Epidermal melanocyte (primary cell): ENCODE measurements around the gene RFTN1.

Experiments used
- DNase-seq: peaks from one replicate; pipeline ENCODE4 v3.0.0; 2011; ENCODE audit warnings: low spot score; ENCODE audit not compliant: insufficient read length

Gene RFTN1

DNA sequence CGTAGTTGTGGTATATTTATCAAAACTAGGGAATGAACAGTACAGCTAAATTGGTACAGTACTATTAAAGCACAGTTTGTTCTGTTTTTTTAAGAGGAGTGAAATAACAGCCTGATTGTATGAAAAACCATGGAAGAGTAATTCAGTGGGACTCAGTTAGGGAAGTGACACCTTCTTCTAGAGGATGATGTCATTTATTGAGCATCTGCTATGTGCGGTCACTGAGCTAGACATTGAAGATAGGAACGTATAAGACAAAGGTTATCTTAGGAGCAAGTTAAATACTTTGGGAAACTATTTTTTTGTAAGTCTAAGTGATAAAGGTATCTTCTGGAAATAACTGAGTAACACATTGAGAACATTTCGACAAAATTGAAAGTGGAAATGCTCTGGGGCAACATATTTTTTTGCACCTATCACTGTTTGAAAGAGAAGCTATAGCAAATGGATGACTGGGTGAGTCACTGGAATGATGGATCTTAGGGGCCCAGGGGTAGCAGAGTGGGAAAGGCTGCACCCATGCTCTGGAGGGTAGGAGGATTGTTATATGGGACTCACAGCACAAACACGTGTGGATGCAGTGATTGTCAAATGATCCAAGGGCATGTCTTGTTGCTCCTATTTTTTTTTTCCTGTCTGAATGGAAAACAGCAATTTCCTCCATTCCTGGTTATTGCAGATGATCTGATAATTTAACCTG is 205.5 kb downstream of the RFTN1 start:
- DNase-seq, result no peak

DNA sequence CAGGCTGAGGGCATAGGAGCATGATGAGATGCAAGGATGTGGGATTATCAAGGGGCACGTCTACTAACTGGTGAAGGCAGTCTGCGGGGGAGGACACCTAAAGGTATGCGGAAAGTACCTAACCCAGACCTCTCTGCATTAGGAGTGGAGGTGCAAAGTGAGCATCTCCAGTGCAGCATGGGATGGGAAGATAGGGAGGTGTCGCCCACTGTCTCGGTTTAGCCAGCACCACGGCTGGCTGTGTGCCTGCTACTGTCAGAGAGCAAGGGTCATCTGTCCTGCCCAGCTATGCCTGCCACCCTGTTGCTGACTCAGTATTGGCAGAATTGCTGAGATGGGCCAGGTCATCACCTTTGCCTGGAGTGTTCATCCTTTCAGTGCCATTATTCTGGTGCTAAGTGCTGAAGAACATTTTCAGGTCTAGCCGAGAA is 208.4 kb downstream of the RFTN1 start:
- DNase-seq, result no peak

DNA sequence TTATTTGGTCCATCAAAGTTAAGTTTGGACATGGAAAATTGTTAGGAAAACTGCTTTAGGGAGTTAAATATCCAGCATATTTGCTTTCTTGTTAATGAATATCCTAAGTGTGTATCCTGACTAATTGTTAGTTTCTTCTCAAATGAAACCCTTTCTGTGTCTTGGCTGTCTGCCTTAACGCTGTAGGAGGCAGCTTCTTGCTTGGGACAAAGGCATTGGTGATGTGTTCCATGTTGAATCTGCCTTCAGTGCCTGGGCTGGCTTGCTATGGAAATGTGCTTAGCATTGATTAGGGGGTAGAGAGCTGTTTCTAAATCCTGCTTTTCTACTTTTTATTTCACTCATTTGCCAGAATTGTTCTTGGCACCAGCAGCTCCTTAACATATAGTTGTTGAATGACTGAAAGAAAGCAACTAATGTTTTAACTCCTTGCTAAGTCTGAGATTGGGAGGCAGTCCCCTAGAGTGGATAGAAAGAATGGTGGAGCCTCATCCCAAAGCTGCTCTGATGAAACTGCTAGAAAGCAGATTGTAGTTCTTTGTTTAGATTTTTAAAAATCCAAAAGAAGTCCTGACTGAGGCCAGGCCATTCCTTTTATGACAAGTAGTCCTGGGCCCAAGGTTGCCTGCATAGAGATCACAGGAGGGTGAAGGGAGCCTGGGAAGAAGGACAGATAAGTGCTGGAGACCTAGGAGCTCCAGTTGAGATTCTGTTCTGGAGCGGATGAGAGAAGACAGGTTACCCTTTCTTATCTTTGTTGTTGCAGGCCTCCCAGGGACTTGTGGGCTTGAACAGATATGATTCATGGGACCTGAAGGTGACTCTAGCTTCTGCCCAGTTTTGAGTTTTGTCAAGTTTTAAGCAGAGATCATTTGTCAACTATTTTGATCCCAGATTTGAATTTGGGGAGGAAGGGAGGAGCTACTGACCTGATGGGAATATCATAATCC is 209.2 kb downstream of the RFTN1 start:
- no peak for DNase-seq

DNA sequence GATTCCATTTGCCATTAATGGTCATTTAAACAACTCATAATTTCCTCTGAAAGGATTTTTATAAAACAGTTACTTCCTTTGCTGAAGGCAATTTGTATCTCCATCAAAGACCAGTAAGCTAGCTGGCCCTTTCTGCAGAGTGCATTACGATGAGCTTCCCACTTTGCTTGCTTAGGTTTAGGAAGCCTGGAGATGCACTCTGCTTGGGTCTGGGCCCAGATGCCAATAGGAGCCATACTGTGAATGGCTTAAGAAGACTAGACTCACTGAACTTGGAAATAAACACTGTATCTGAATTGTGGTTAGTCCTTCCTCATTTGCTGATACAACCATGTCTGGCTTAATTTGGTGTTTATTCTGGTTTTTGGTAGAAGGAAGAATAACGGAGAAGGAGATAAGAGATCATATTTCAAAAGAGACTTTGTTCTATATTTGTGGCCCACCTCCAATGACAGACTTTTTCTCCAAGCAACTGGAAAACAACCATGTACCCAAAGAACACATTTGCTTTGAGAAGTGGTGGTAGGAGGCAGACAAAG is 210.4 kb downstream of the RFTN1 start:
- no peak for DNase-seq

DNA sequence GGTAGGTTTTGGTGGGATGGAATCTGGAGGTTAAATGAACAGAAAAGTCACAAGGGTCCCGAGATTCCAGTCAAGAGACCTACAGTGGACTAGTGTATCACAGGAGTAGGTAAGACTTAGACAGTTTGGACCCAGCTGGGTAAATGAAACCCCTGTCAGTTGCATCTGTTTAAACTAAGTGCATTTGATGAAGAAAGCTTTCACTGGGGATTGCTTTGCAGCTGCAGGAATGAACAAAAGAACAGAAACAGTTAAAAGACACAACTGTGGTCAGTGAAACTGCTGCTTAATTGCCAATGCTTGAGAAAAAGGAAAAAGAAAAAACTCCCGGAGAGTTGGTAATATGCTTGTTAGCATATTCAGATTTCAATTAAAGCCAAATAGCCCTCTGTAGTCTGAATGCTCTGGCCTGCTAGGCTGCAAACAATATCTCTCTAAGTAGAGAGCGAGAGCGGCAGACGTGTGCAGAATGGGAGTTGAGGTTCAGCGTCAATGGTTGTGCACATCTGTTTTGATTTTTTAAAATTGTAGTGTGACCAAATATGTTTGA is 211.3 kb downstream of the RFTN1 start:
- no peak for DNase-seq

DNA sequence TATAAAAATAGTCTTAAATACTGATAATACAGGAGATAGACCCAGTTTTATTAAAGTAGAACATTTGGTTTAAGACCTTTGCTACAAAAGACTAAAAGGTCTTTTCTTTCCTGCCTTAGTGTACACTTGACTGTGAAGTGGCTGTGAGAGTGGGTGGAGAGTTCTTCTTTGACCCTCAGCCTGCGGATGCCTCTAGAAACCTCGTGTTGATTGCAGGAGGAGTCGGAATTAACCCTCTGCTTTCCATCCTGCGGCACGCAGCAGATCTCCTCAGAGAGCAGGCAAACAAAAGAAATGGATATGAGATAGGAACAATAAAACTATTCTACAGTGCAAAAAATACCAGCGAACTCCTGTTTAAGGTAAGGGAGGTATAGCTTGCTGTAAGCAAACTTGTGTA is 212.0 kb downstream of the RFTN1 start:
- no peak for DNase-seq

DNA sequence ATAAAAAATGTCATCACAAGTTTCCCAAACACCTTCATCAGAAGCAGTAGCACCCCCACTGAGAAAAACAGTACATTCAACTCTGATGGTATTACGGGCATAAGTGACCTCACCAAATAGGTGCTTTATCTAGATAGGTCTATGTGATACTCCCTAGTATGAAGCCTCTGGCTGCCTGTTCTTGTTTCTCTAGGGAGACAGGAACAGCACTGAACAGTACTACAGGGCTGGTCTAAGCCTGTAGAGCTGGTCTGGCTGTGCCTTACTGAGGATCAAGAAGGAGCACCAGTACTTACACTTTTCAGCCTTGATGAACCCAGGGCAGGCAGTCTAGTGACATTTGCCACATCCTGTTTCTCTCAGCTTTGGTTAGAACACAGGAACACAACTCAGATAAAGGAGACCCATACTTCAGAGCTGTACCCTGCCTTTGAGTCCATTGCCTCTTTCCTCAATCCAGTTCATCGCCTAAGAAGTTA is 212.6 kb downstream of the RFTN1 start:
- DNase-seq, result no peak

DNA sequence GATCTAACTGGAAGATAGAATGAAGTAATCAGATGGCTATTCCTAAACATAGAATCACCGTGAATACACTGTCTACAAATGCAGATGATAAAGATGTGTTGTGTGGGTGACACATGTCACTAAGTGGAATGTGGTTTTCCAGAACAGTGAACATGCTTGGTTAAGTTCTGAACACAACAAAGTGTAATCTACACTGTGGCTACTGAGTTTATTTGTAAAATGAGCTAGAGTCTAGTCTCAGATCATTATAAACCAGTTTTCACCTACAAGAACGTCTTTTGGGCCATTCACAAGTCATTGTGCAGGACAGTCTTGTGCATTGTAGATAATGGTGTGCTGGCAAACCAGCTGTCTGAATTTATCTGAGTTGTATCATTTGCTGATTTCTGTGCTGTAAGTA is 213.2 kb downstream of the RFTN1 start:
- DNase-seq, result no peak

DNA sequence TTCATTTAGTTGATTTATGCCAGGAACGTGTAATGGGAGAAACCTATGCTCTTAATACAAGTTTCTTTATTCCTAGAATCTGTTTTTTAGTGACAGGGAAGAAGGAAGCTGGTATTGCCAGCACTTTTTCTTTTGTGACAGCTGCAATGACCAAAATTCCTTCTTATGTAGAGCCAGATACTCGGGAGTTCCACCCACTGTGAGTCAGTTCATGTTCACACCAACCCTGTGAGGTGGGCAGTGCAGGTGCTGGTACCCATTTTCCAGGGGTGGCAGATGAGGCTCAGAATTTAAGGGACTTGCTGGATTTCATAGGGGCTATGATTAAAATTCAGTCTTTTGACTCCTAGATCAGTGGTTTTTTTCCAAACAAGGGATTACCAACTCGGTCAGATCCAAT is 213.8 kb downstream of the RFTN1 start:
- no peak for DNase-seq

DNA sequence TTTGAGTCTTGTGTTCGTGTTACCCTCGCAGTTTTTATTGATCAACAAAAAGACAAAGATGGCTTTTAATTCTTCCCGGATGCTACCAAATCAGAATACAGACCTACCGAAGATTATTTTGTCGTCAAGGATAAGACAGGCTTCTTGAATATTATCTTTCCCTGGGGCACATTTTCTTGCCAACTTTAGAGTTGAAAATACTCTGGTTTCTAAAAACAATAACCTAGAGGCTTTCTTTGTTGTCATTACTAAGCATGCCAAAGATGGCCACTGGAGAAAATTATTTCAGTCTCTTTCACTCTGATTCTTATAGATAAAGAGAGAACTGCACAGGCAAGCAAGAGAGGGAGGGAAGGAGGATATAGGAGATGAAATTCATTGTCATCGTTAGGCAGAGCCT is 214.6 kb downstream of the RFTN1 start:
- DNase-seq, result no peak

DNA sequence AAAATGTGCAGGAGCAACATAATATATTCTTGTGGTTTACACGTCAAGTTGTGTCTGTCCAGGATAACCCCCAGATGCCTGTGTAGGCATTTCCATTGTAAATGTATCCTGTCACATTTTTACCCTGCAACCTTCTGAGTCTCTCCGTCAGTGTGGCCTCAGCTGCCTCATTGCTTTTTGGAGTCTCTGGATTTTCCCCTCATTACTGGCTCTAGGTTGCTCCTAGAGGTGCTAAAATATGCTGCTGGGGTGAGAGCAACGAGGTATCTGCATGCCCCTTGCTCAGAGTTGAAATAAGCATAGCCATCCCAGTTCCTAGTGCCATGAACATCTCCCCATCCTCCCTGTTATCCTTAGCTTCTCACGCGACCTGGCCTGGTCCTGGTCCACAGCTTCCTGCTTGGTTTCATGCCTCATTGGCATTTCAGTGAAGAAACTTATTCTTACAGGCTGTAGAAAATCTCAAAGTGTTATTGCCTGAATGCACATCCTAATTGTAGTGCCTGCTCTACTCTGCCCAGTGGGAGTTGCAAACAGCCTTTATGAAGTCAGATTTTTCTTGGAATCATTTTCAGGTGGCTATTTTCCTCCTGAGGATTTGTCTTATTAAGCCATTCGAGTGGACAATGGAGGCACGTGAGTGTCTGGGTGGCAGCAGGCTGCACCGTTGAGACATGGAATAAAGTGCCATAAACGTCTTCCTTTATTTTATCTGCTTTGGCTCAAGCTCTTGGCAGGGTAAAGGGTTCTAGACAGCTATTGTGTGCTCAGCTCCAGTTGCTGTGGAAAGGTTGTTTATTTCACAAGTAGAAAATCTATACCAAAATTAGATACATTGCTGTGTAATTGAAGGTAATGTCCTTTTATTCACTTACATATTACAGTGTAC is 215.3 kb downstream of the RFTN1 start:
- no peak for DNase-seq

DNA sequence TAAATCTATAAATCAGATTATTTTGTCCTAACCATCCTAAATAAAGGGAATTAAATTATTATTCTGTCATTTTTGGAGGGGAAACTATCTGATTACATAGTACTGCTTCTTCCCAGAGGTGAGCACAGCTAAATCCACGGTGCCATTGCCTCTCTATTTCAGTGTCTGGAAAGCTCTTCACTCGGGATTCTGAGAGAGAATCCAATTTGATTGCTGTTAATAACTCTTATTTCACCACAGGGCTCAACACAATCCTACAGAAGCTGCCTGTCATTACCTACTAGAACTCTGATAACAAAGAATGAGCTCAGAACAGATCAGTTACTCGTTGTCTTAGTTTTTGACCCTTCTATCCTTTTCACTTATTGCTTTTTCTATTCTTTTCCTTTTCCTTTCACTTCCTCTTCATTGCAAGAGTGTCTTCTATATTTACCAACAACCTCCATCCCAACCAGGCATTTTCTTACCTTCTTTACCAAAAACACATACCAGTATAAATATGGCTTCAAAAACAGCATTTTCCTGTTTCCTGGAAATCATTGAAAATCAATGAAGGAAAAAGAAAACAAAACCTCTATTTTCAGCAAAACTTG is 218.1 kb downstream of the RFTN1 start:
- DNase-seq, result no peak

DNA sequence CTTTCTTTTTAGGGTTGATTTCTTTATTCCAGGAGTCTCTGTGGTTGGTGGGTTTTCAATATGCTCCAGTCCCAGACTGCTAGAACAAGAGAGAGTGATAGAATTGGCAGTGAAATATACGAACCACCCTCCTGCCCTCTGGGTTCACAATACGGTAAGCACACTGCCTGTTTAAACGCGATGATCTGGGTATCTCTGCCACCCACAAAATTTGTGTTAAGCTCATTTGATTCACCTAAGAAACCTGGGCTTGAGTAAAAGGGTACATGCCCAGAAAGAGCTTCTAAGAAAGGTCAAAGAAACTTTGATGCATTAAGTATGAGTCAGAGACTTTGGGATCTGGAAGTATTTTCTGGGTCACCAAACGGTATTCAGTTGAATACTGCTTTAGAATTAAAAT is 218.7 kb downstream of the RFTN1 start:
- no peak for DNase-seq

DNA sequence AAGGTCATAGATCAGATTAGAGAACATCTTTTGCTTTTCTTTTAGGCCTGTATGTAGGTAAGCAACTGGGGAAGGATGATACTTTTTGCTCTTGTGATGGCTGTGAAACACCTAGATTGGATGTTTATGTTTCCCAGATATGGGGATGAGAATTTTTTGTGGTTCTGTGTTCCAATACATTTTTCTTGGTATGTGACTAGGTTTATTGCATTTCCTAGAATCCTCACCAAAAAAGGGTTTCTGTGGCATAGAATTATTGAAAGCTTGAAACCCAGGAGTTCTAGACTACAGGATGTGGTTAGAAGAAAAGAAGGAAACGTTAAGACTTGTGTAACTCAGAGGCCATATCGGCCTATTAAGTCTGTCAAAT is 222.7 kb downstream of the RFTN1 start:
- no peak for DNase-seq

DNA sequence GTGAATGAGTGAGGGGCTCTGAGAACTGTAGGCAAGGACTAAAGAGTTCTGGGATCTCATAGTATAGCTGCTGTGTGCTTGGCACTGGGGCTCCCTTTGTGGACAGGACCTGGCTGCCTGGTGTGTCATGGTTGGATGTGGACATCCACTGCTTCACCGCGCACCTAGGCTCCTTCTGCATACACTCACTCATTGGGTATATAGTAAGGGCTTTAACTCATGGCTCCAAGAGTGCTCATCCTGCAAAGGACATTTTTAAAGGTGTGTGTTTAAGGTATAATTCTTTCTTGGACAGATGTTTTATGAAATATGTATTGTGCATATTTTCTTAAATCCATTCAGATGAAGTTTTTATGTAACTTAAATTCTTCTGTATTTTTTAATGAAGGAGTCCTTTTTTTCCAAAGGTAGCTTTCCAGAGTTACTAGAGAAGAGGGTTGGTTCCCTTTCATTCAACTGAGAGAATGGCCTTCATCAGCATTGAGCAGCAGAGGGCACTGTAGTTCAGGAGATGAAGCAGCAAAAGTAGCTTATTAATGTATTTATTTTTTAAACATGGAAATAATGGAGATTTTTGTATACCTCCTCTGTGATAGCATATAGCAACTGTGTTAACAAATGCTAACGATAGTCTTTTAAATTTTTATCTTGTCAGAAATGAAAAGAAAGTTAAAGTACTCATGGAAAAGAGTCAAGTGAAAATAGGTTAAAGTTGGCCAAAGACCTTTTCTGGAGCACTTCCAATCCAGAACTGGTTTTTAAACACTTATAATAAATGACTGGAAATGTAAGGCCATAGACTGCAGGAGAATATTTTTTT is 223.3 kb downstream of the RFTN1 start:
- DNase-seq, result no peak

DNA sequence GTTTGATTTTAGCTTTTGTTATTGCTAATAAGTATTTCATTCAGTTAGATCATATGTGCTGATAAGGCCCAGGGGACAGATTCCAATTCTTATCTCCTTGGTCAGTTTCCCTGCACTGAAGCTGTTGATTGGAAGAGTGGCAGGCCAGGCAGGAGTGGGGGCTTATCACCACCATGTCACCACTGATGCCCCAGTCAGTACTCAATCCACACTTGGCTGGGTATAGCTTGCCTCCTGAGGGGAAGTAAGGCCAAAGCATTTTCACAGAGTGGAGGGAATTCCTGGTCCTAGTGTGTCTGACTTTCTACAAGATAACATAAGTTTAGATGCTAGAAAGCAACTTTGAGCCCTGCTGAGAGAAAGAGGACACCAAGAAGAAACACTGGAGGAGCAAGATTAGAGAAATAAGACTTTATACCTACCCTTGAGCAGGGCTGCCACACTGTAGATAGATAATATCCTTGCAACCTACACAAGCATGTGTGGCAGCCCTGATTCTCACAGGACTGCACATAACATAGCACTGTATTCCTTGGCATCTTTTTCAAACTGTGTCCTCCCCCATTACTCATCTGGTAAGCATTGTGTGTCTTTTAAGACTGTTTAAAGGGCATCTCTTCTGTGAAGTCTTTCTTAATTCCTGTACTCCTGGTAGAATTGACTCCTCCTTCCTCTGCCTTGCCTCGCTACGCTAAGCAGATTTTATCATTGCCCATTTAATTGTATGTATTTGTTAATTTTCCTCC is 224.2 kb downstream of the RFTN1 start:
- DNase-seq, result no peak

DNA sequence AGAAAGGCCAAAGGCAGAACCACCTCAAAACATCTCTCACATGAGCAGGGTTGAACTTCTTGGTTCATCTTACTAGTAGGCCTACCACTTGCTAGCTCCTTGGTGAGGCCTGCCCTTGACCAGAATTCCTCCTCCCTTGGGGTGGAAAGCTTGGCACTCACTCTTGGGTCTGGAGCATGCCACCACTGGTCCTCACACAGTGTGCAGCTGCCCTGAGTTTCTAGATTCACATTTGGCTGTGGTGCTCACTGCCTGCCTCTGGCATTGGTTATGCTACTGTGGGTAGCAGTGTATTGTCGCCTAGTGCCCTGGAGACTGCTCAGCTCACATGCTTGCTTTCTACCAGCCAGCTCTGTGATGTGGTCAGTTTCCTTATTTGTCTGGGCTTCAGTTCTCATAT is 224.8 kb downstream of the RFTN1 start:
- DNase-seq, result no peak

DNA sequence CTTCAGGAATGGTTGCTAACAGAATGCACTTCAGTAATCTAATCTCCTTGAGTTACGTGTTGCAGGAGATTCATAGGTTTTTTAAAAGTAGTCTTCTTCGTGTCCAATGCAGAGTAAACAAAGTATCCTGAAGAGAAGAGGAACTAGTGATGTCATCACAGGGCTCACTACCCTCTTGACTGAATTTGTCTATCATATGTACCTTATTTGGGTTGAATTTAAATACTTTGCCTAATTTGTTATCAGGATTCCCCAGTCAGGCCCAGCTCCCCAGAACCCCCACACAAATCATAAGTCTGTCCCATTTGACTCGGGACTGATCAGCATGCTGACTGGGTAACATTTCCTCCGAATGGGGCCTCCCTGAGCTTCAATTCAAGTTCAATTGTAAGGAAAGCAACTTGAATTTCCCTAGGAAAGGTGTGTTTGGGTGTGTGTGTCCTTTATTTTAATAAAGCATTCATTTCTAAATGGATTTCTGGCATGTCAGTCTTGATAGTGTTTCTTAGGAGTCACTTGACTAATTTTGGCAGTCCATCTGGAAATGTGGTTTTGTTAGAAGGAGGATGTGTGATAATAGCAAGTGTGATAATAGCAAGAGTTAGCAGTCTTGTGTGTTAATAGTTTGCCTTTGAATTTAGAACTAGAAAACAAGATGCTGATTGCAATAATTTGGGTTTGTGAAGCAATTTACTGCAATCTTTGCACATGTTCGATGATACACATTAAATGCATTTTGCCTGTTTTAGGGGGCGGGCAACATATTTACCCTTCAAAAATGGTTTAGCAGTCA is 226.6 kb downstream of the RFTN1 start:
- no peak for DNase-seq
